GM18511 (cell line): ENCODE results near the gene SLC51B.
"Not testable (repeated sequence)": the region's sequence is repeated elsewhere in the genome, so short reads cannot be mapped to it uniquely, and the experiment has no call there.

Experiments used
- ATAC-seq: cut with Tn5 transposase; IDR thresholded peaks from one replicate; pipeline ENCODE4 v1.9.1; 2021; ENCODE audit warnings: mild to moderate bottlenecking, moderate library complexity; ENCODE audit not compliant: unreplicated experiment

Gene SLC51B

GRCh38 chr15:65062726-65063125, 17.5 kb downstream of the SLC51B start:
- no peak for ATAC-seq

GRCh38 chr15:65066001-65066634, 20.9 kb downstream of the SLC51B start:
- no peak for ATAC-seq

- no peak for ATAC-seq
These were observed 21.6 kb downstream of the SLC51B start for GRCh38 chr15:65066635-65067316.

- no peak for ATAC-seq
These were observed 22.1 kb downstream of the SLC51B start for GRCh38 chr15:65067317-65067644.

- no peak for ATAC-seq
These were observed 22.6 kb downstream of the SLC51B start, which contains the start of gene RASL12 for GRCh38 chr15:65067645-65068402. Gene RASL12 (minus strand): TSS chr15:65067991. CDS start chr15:65067835, 156 bp downstream.

GRCh38 chr15:65068403-65068788, 23.2 kb downstream of the SLC51B start:
- ATAC-seq: no peak

- ATAC-seq: no peak
These were observed 24.0 kb downstream of the SLC51B start for GRCh38 chr15:65069179-65069578.

GRCh38 chr15:65069779-65070546, 24.8 kb downstream of the SLC51B start:
- no peak for ATAC-seq

GRCh38 chr15:65071381-65071811, 26.2 kb downstream of the SLC51B start:
- no peak for ATAC-seq

GRCh38 chr15:65072027-65072426, 26.8 kb downstream of the SLC51B start:
- ATAC-seq: no peak

GRCh38 chr15:65072617-65073016, 27.4 kb downstream of the SLC51B start:
- no peak for ATAC-seq

- not testable (repeated sequence) for ATAC-seq
These were observed 29.8 kb downstream of the SLC51B start for GRCh38 chr15:65074946-65075345.

- not testable (repeated sequence) for ATAC-seq
These were observed 30.6 kb downstream of the SLC51B start for GRCh38 chr15:65075607-65076395.

GRCh38 chr15:65076486-65077290, 31.5 kb downstream of the SLC51B start, which contains the start of gene KBTBD13:
Gene KBTBD13 (plus strand): TSS chr15:65076746. CDS start chr15:65076816, 70 bp downstream.
- ATAC-seq: no peak

GRCh38 chr15:65077291-65077980, 32.2 kb downstream of the SLC51B start:
- no peak for ATAC-seq

GRCh38 chr15:65077981-65078352, 32.8 kb downstream of the SLC51B start:
- ATAC-seq: no peak

- ATAC-seq: no peak
These were observed 34.4 kb downstream of the SLC51B start for GRCh38 chr15:65079580-65079979.

- no peak for ATAC-seq
These were observed 36.1 kb downstream of the SLC51B start for GRCh38 chr15:65081270-65081669.

- ATAC-seq: no peak
These were observed 36.6 kb downstream of the SLC51B start for GRCh38 chr15:65081758-65082157.
